ENCODE measurements around the gene USP49. TPM values are rescaled to one million over a fixed set of nuclear protein-coding genes. Genes with fewer than 3 reads are reported as not detected.

The USP49 gene
- total RNA-seq, 2 experiments from 2014 or later: 6.1 to 6.3 TPM

- H3K4me3 Mint-ChIP-seq: no peak overlapping the region
- H3K9me3 Mint-ChIP-seq: no peaks in the 10 kb centered on the region
- H3K27me3 Mint-ChIP-seq: no peaks in the 10 kb centered on the region
- ChIA-PET POLR2A (interaction anchor here (0.6 kb wide), 1 partner anchor 750 kb away, joined by 5 read pairs; no protein-coding TSS in a partner anchor), CTCF (interaction anchor here (1.2 to 13.0 kb wide), 5 partner anchors 20 to 145 kb away, joined by 4 to 190 read pairs (median 7); partner anchors contain the start of genes BYSL, MED20 and TAF8)
- H3K4me1 Mint-ChIP-seq (ENCODE audit: low read depth): peaks cover 17% of the 10 kb centered on the region
- peaks cover 2% of the 10 kb centered on the region for H3K36me3 Mint-ChIP-seq
- intact Hi-C loops (cut with micrococcal nuclease): no loop called here
- no peak overlapping the region for H3K27ac Mint-ChIP-seq
- no peak for DNase-seq
Measured at GRCh38 chr6:41900861-41901260, 5.7 kb upstream of the USP49 start.

- Mint-ChIP-seq H3K4me3 (no peak overlapping the region), H3K27me3 (no peaks in the 10 kb centered on the region), H3K4me1 (ENCODE audit: low read depth) (peaks cover 9% of the 10 kb centered on the region), H3K36me3 (no peaks in the 10 kb centered on the region), H3K9me3 (no peaks in the 10 kb centered on the region), H3K27ac (peak overlapping the region; percentile 89)
- intact Hi-C loops (cut with micrococcal nuclease): no loop called here
- no peak for DNase-seq
- ChIA-PET POLR2A (interaction anchor here (0.9 to 1.9 kb wide), 6 partner anchors 11 to 153 kb away, joined by 3 to 11 read pairs (median 3); partner anchors contain the start of gene TAF8), CTCF (interaction anchor here (1.1 to 13.0 kb wide), 6 partner anchors 9 to 208 kb away, joined by 5 to 190 read pairs (median 13); partner anchors contain the start of genes BYSL, MED20, TAF8 and TOMM6)
Measured at GRCh38 chr6:41896281-41896680, 1.1 kb upstream of the USP49 start.

GRCh38 chr6:41894366-41895299 is 542 bp downstream of the USP49 start:
- POLR2A ChIA-PET: interaction anchor here (0.6 to 2.0 kb wide), 6 partner anchors 12 to 155 kb away, joined by 3 to 11 read pairs (median 8); partner anchors contain the start of genes BYSL, MED20, TAF8 and TOMM6
- CTCF ChIA-PET: interaction anchor here (1.0 to 13.0 kb wide), 5 partner anchors 27 to 210 kb away, joined by 3 to 190 read pairs (median 19); partner anchors contain the start of genes BYSL, MED20, TAF8 and TOMM6
- no peaks in the 10 kb centered on the region for H3K9me3 Mint-ChIP-seq
- no peaks in the 10 kb centered on the region for H3K36me3 Mint-ChIP-seq
- intact Hi-C loops (cut with micrococcal nuclease): loop anchor here (1.0 to 2.0 kb wide), 5 partner anchors 27 to 154 kb away; partner anchors contain the start of genes BYSL, MED20 and TOMM6
- no peak overlapping the region for H3K4me3 Mint-ChIP-seq
- no peak overlapping the region for H3K27ac Mint-ChIP-seq
- DNase-seq: peak; percentile 24
- peaks cover 9% of the 10 kb centered on the region for H3K4me1 Mint-ChIP-seq (ENCODE audit: low read depth)
- no peaks in the 10 kb centered on the region for H3K27me3 Mint-ChIP-seq

GRCh38 chr6:41892921-41893564 is 2.1 kb downstream of the USP49 start:
- H3K27ac Mint-ChIP-seq: no peak overlapping the region
- no peaks in the 10 kb centered on the region for H3K9me3 Mint-ChIP-seq
- peaks cover 9% of the 10 kb centered on the region for H3K4me1 Mint-ChIP-seq (ENCODE audit: low read depth)
- no peak overlapping the region for H3K4me3 Mint-ChIP-seq
- no peaks in the 10 kb centered on the region for H3K36me3 Mint-ChIP-seq
- CTCF ChIA-PET: interaction anchor here (1.6 to 13.0 kb wide), 2 partner anchors 28 to 153 kb away, joined by 10 to 190 read pairs; partner anchors contain the start of genes BYSL, MED20 and TAF8
- H3K27me3 Mint-ChIP-seq: no peaks in the 10 kb centered on the region
- intact Hi-C loops (cut with micrococcal nuclease): no loop called here
- DNase-seq: no peak
- POLR2A ChIA-PET: no interaction called here

- Mint-ChIP-seq H3K27ac (no peak overlapping the region), H3K4me1 (ENCODE audit: low read depth) (no peaks in the 10 kb centered on the region), H3K4me3 (no peak overlapping the region), H3K36me3 (no peaks in the 10 kb centered on the region), H3K9me3 (no peaks in the 10 kb centered on the region), H3K27me3 (no peaks in the 10 kb centered on the region)
- CTCF ChIA-PET: interaction anchor here (0.8 kb wide), 1 partner anchor 34 kb away, joined by 3 read pairs; the partner anchor contains the start of genes BYSL and MED20
- POLR2A ChIA-PET: interaction anchor here (1.5 kb wide), 1 partner anchor 12 kb away, joined by 3 read pairs; no protein-coding TSS in a partner anchor
- intact Hi-C loops (cut with micrococcal nuclease): no loop called here
- DNase-seq: no peak
Measured at GRCh38 chr6:41887331-41887751, 7.8 kb downstream of the USP49 start.

GRCh38 chr6:41885930-41886329 is 9.2 kb downstream of the USP49 start:
- no peaks in the 10 kb centered on the region for H3K27me3 Mint-ChIP-seq
- CTCF ChIA-PET: no interaction called here
- no peak overlapping the region for H3K27ac Mint-ChIP-seq
- no peaks in the 10 kb centered on the region for H3K36me3 Mint-ChIP-seq
- intact Hi-C loops (cut with micrococcal nuclease): no loop called here
- H3K4me3 Mint-ChIP-seq: no peak overlapping the region
- POLR2A ChIA-PET: interaction anchor here (0.6 kb wide), 1 partner anchor 22 kb away, joined by 7 read pairs; no protein-coding TSS in a partner anchor
- H3K9me3 Mint-ChIP-seq: no peaks in the 10 kb centered on the region
- no peaks in the 10 kb centered on the region for H3K4me1 Mint-ChIP-seq (ENCODE audit: low read depth)
- DNase-seq: no peak

- Mint-ChIP-seq H3K36me3 (no peaks in the 10 kb centered on the region), H3K9me3 (no peaks in the 10 kb centered on the region), H3K4me1 (ENCODE audit: low read depth) (no peaks in the 10 kb centered on the region), H3K27ac (no peak overlapping the region), H3K27me3 (no peaks in the 10 kb centered on the region), H3K4me3 (no peak overlapping the region)
- intact Hi-C loops (cut with micrococcal nuclease): no loop called here
- CTCF ChIA-PET: no interaction called here
- POLR2A ChIA-PET: no interaction called here
- no peak for DNase-seq
Measured at GRCh38 chr6:41884957-41885356, 10.2 kb downstream of the USP49 start.

- H3K4me1 Mint-ChIP-seq (ENCODE audit: low read depth): no peaks in the 10 kb centered on the region
- CTCF ChIA-PET: no interaction called here
- DNase-seq: no peak
- POLR2A ChIA-PET: no interaction called here
- intact Hi-C loops (cut with micrococcal nuclease): no loop called here
- no peak overlapping the region for H3K27ac Mint-ChIP-seq
- H3K4me3 Mint-ChIP-seq: no peak overlapping the region
- no peaks in the 10 kb centered on the region for H3K27me3 Mint-ChIP-seq
- H3K36me3 Mint-ChIP-seq: no peaks in the 10 kb centered on the region
- no peaks in the 10 kb centered on the region for H3K9me3 Mint-ChIP-seq
Measured at GRCh38 chr6:41881506-41881905, 13.7 kb downstream of the USP49 start.

- intact Hi-C loops (cut with micrococcal nuclease): no loop called here
- Mint-ChIP-seq H3K27me3 (no peaks in the 10 kb centered on the region), H3K4me3 (no peak overlapping the region), H3K4me1 (ENCODE audit: low read depth) (no peaks in the 10 kb centered on the region), H3K9me3 (no peaks in the 10 kb centered on the region), H3K36me3 (no peaks in the 10 kb centered on the region), H3K27ac (no peak overlapping the region)
- POLR2A ChIA-PET: no interaction called here
- no peak for DNase-seq
- CTCF ChIA-PET: no interaction called here
Measured at GRCh38 chr6:41878961-41879405, 16.2 kb downstream of the USP49 start.

GRCh38 chr6:41878246-41878645 is 16.9 kb downstream of the USP49 start:
- no peak overlapping the region for H3K27ac Mint-ChIP-seq
- CTCF ChIA-PET: interaction anchor here (1.1 kb wide), 1 partner anchor 43 kb away, joined by 3 read pairs; the partner anchor contains the start of genes BYSL and MED20

GRCh38 chr6:41877051-41877680 is 18.0 kb downstream of the USP49 start:
- ChIA-PET POLR2A (no interaction called here), CTCF (interaction anchor here (1.1 kb wide), 1 partner anchor 44 kb away, joined by 3 read pairs; the partner anchor contains the start of genes BYSL and MED20)
- intact Hi-C loops (cut with micrococcal nuclease): no loop called here
- DNase-seq: no peak
- no peaks in the 10 kb centered on the region for H3K27me3 Mint-ChIP-seq
- H3K27ac Mint-ChIP-seq: no peak overlapping the region
- H3K4me1 Mint-ChIP-seq (ENCODE audit: low read depth): no peaks in the 10 kb centered on the region
- H3K4me3 Mint-ChIP-seq: no peak overlapping the region
- H3K9me3 Mint-ChIP-seq: no peaks in the 10 kb centered on the region
- no peaks in the 10 kb centered on the region for H3K36me3 Mint-ChIP-seq

More at GRCh38 chr6:41878246-41878645, 16.9 kb downstream of the USP49 start:
- intact Hi-C loops (cut with micrococcal nuclease): no loop called here
- POLR2A ChIA-PET: no interaction called here
- DNase-seq: no peak
- H3K4me3 Mint-ChIP-seq: no peak overlapping the region
- no peaks in the 10 kb centered on the region for H3K36me3 Mint-ChIP-seq
- H3K9me3 Mint-ChIP-seq: no peaks in the 10 kb centered on the region
- H3K4me1 Mint-ChIP-seq (ENCODE audit: low read depth): no peaks in the 10 kb centered on the region
- no peaks in the 10 kb centered on the region for H3K27me3 Mint-ChIP-seq

All from activated CD4-positive, alpha-beta memory T cell treated with anti-CD3 and anti-CD28 coated beads for 36 hours (primary cell).